Measurements from ENCODE around the gene TMEM213.

The TMEM213 gene

DNA sequence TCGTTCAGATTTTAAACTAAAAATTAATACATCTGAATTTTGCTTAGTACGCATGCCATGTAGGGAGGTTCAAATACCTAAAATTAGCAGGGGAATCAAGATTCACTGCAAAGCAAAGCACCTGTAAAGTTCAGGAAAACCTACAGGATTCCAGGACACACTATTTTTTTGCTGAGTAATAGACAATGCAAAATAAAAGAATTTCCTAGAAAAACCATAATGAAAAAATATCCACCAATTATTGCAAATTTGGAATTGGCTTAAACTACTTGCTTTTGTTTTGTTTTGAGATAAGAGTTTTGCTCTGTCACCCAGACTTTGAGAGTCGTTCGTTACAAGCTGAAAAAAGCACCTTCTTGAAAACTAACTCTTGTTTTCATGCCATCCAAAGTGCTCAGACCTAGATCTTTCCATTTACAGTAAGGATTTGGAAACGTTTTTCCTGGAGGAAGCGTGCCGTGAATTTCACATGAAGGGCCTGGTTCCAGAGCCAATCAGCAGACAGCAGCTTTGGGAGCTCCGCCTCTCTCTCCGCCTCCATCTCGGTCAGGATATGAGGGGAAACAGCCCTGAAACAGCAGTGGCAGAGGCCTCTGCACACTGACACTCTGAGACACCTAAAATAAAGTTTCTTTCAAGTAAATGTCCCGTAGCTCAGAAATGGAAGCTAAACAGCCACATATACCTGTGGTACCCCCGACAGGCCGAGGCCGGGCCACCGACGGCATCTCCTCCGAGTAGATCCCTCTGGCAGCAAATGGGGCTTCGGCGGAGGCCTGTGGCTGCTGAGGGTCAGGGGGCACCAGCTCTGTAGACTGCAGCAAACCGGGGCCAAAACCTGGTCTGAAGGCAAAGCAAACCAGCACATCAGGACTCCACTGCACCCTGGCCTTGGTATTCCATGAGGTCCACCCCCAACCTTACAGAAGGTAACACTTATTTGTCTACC lies 46.1 kb downstream of the TMEM213 start:
- no peak for DNase-seq

DNA sequence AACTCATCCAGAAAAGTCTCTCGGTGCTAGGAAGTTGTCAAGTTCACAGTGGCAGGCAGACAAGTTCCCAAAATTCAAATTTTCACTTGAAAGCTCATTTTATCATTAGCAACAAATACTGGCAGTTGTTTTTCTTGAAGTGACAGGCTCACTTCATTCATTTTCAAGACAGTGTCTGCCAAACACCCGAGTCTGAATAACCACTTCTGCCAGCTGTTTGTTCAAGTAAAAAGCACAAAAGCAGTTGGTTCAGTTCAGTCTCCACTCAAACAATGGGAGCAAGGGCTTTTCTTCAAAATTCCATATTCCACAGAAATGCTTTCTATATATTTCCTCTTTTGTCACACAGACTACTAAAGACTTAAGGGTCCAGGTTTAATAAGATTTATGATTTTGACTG lies 47.9 kb downstream of the TMEM213 start:
- DNase-seq = no peak

DNA sequence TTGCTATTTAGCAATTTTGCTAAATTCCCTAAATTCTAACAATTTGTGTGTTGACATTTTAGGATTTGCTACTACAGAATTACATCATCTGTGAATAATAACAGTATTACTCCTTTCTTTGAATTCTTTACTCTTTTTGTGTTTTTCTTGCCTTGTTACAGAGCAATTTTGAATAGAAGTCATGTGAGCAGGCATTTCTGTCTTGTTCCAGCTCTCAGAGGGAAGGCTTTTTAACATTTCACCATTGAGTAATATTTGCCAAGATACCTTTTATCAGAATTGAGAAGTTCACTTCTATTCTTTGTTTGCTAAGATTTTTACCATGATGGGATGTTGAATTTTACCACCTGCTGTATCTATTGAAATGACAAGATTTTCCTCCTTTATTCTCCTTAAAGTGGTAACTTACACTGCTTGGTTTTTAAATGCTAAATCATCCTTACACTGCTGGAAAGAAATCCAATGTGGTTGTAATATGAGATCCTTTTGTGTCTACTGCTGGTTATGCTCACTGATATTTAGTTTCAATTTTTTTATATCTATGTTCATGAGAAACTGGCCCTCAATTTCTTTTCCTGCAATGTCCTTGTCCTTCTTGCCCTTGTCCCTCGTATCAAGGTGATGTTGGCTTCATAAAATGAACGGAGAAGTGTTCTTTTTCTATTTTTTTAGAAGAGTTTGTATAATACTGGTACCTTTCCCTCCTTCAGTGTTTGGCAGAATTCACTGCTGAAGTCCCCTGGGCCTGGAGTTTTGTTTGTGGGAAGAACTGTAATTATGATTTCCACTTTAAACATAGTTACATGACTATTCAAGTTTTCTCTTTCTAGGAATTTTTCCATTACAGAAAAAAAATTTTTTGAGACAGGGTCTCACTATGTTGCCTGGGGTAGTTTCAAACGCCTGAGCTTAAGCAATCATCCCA lies 50.5 kb downstream of the TMEM213 start:
- DNase-seq = no peak

DNA sequence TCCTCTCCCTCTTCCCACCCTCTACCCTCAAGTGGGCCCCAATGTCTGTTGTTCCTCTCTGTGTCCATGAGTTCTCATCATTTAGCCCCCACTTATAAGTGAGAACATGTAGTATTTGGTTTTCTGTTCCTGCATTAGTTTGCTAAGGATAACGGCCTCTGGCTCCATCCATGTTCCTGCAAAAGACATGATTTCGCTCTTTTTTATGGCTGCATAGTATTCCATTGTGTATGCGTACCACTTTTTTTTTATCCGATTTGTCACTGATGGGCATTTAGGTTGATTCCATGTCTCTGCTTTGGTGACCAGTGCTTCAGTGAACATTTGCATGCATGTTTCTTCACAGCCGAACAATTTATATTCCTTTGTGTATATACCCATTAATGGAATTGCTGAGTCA lies 51.9 kb downstream of the TMEM213 start:
- no peak for DNase-seq

DNA sequence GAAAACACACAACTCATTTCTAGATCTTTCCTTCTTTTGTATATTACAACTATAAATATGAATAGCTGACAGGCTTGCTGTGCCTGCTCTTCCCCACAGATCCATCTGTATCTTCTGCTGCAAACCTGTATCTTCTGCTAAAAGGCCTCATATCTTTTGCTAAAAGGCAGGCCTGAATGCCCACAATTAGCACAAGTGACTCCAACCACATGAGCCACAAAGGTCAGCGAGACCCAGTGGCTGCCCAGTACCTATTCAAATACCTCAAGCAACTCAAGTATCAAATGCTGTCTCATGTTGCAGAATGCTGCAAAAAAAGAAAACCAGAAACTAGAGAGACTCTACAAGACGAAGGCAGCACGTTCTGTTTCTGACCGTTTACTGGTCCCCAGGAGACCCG lies 54.7 kb downstream of the TMEM213 start:
- no peak for DNase-seq

DNA sequence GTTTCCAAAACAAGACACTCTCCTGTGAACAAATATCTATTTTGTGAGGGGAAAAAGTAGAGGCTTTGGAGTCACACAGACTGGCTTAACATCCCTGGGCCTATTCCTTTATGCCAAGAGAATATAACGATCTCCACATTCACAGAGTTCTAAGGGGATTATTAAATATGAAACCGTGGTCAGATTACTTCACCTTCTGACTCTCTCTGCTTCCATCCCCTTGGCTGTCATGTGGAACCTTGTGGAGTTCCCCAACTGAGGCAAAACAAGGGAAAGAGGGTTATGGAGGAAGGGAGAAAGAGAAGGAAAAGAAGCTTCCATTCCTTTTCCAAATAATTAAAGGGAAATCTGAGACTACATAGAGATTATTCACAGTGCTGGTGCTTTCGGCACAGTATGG lies 55.7 kb downstream of the TMEM213 start:
- DNase-seq = no peak

DNA sequence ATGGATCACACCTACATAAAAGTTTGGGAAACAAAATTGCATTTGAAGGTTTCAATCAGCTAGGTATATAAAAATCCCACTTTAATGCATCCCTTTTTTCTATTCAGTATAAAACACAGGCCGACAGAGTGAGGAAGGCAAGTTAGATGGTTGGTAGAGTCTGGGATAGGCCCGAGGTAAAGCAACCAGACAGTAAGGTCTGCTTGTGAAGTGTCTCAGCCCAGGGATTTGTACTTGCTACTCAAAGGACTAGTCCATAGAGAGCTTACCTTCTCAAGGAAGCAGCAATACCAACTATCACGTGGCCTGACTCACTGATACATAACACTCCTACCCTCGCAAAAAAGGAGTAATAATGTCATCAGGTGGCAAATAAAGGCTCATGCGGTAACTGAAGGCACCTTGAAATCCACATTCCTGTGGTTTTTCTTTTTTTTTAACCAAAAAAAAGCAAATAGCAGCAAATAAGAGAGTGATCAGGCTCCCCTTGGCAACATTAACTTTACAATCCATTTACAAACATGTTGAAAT lies 56.4 kb downstream of the TMEM213 start:
- DNase-seq = no peak

DNA sequence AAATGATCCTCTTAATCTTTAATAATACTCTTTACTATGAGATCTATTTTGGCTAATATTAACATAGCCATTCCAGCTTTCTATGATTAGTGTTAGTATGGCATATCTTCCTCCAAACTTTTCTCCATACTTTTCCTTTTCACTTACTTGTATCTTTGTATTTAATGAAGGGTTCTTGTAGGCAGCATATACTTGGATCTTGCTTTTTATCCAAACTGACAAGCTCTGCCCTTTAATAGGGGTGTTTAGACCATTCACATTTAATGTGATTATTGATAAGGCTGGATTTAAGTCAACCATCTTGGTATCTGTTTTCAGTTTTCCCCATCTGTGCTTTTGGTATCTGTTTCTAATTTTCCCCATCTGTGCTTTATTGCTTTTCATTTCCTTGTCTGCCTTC lies 59.9 kb downstream of the TMEM213 start:
- no peak for DNase-seq

DNA sequence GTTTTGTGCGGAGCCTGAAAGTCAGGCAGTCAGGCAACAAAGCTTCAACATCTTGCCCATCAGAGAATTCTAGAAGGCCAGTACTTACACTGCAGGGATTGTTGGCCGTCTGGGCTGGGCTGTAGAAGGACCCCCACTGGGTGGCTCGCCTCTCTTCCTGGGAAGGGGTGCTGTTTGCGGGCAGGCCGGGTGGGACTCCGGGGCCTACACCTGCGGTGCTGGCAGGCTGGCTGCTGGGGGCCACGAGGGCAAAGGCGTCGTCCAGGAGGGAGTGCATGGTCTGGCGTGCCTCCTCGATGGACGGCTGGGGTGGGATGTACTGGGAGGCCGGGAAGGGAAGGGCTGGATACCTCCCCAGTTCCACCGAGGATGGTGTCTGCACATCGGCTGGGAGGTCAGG lies 63.3 kb downstream of the TMEM213 start:
- no peak for DNase-seq

DNA sequence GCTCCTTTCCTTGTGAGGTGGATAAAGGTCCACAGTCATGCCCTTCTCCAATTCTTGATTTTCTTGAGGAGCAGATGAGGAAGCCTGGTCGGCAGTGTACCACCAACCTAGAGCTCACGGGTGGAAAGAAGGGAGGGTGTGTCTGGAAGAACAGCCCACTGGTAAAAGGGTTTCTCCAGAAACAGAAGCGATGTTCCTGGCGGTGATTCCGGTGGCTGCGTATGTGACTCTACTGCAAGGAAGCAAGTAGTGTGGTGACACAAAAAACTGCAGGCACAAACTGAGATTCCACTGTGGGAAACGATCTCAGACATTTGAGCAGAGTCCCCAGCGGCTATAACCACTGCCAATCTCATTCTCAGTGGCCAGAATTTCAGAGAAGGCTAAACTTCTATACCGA lies 66.1 kb downstream of the TMEM213 start:
- no peak for DNase-seq

DNA sequence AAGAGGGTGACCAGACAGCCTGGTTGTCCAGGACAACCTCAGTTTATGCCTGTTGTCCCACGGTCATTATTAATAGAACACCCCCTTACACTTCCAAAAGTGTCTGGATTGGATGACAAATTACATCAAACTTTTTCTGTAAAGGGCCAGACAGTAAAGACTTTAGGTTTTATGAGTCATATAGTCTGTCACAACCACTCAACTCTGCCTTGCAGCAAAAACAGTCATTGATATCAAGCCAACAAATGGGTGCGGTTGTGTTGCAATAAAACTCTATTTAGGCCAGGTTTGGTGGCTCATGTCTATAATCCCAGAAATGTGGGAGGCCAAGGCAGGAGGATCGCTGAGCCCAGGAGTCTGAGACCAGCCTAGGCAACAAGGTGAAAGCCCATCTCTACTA lies 66.9 kb downstream of the TMEM213 start:
- no peak for DNase-seq

DNA sequence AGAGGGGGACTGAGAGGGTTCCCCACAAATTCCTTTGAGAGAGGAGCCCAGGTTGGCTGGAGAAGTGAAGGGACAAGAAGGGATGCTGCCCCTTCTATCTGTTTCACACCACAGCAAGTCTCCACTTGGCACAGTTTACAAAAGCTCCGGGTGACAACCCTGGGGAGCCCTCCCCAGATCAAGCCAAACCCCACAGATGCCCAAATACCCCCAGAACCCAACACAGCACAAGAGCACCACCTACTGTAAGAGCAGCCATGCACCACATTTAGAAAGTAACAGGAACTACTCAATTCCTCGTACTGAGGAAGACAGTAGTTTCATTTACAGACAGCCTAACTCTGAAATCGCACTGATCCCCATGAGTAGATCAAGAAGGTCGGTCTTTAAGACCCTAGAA lies 68.0 kb downstream of the TMEM213 start:
- DNase-seq = no peak

DNA sequence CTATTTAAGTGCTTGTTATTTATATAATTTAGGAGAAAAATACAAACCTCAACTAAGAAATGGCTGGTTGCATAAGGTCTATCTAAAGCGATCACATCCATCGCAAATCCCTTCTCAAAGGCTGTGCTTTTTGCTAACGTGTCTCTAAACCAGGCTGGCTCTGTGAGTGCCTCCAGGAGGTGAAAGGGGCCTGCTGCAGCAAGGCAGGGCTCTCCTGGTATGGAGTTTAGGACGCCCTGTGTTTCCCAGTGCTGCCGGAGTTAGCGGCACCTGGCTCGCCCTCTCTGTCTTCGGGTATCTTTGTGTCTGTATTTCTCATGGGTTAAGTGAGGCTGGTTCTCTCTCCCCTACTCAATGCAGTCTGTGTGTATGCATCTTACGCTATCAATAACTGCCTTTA lies 68.6 kb downstream of the TMEM213 start:
- DNase-seq = no peak

DNA sequence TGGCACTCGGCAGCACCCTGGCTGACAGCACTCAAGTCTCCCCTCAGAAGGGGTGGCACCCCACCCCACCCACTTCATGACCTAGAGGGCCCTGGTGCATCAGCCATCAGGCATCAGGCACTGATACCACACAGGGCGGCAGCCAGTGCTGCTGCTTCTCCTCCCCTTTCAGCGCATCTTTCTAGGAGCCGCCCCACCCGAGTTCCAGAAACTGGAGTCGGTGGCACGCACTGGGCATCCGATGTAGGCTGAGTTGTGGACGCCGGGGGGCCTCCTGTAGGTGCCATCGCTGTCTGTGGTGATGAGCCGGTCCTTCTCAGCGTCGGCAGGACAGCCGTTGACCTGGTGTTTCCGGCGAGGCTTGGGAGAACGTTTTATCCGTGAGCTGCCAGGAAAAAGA lies 70.0 kb downstream of the TMEM213 start:
- no peak for DNase-seq

DNA sequence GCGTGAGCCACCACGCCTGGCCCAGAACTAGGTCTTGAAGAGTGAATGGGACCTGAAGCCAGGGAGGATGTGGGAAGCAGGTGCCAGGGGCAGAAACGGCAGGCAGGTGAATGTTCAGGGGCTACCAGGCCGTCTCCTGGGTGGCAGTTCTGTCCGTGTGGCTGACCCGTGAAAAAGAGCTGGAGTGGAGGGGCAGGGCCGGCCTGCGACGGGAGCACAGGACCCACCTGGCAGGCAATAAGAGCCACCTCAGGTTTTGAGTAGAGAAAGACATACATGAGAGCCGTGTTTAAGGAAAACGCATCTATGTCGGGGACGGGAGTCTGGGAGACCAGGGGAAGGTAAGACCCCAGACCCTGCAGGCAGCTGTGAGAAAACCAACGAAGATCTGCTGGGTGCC lies 70.9 kb downstream of the TMEM213 start:
- DNase-seq = no peak

DNA sequence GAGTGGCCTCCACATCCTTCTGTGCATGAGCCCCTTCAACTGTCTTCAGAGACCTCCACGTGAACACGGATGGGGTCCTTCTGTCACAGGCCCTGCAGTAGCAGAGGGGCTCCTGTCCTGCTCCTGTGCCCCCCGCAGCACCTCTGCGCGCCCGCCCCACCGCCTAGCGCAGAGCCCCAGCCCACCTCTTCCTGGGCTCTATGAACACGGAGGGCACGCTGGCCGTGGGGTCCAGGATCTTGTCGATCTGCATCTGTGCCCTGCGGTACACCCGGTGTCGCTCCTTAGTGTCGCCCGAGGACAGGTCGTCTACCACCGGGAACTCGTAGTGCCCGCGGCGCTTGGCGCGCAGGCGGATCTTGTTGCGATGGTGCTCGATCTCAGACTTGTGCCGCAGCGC lies 71.6 kb downstream of the TMEM213 start:
- no peak for DNase-seq

DNA sequence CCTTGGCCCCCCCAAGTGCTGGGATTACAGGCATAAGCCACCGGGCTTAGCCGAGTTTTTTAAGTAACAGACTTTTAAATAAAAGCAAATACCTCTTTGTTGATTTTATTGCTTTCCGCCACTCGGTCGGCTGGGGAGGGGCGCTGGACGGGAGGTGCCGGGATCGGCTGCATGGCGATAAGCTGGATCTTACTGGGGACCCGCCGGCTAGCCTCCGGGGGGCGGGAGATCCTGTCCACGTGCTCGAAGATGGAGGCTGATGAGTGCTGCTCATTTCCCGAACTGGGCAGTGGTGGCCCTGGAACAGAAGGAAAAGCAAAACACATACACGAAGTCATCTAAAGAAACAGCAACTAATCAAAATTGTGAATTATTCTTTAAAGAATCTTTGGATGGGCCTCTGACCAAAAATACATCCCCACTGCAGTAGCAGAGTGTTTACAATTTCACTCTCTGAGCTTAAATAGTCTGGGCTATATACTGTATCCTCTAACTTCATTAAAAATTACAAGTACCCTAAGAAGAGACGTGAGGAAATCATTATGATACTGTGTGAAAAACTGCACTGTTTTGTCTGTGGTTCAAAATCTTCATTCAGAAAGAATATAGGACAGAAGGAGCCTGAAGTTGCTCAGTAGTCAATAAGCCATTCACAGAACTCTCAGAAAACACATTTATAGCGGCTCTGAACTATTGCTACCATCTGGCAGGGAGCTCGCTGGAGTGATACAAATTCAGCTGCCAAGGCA lies 73.4 kb downstream of the TMEM213 start:
- DNase-seq = no peak

DNA sequence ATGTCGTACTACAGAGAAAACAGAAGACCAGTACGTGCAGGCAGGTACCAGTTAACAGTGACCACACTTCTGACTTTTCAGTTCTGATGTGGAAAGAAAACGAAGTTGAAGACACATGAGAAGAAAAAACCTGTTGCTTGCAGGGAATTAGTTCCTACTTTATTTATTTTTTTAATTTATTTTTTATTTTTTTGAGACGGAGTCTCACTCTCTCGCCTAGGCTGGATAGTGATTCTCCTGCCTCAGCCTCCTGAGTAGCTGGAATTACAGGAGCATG lies 74.0 kb downstream of the TMEM213 start:
- DNase-seq = no peak

DNA sequence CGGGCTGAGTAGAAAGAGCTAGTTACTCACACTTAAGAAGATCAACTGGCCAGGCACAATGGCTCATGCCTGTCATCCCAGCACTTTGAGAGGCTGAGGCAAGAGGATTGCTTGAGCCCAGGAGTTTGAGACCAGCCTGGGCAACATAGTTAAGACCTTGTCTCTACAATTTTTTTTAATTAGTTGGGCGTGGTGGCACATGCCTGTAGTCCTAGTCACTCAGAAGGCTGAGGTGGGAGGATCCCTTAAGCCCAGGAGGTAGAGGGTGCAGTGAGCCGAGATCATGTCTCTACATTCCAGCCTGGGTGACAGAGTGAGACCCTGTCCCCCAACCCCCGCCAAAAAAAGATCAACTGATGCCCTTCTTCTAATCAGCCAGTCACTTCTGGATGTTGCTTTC lies 74.8 kb downstream of the TMEM213 start:
- DNase-seq = no peak

DNA sequence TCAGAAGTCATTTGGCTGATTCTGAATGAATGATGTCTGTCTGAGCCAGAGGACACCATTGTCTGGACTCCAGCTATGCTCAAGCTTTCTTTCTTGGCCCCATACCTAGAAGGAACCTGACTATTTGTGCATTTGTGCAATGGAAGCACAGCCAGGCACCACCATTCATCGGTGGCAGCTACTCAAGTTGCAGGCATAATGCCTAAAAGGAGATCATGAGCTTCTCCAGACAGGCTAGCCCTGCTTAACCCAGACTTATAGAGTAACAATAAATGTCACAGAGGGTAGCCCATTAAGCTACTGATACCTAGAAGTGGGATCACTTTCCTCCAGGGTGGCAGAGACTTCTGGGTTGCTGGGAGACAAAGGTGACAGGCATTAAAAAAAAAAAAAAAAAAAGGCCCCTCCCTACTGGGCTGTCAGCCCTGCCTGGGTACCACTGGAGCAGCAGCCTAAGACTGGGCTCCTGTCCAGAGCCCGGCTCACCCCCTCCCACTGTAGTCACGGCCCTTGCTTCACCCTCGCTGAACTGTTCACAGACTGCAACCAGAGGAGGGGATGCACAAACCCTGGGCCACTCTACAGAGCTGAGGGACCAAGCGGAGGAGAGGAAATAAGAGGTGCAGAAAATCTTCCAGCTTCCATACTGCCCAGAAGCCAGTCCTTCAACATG lies 75.6 kb downstream of the TMEM213 start:
- DNase-seq = no peak

DNA sequence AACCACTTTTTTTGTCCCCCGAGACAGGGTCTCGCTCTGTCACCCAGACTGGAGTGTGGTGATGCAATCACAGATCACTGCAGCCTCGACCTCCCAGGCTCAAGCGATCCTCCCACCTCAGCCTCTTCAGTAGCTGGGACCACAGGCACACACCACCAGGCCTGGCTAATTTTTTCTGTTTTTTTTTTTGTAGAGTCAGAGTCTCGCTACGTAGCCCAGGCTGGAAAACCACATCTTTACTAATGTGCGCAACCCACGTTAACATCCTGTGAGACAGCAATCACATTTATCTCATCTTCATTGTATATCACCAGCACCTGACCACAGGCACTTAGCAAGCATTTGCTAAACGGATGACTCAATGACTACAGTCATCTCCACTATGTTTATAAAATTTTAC lies 78.0 kb downstream of the TMEM213 start:
- no peak for DNase-seq

DNA sequence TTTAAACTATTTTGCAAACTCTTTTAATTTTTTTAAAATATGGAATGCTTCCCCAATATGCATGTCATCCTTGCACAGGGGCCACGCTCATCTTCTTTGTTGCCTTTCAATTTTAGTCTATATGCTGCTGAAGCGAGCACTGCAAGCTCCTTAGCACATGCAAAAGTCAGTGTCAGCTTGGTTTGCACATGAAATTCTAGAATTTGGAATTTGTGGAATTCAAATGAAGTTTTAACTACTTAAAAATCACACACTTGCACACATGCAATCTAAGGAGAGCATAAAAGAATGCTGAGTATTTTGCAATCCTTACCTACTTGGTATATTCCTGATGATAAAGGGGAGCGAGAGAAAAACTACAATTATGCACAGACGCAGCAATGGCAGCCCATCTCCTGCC lies 78.5 kb downstream of the TMEM213 start:
- no peak for DNase-seq

DNA sequence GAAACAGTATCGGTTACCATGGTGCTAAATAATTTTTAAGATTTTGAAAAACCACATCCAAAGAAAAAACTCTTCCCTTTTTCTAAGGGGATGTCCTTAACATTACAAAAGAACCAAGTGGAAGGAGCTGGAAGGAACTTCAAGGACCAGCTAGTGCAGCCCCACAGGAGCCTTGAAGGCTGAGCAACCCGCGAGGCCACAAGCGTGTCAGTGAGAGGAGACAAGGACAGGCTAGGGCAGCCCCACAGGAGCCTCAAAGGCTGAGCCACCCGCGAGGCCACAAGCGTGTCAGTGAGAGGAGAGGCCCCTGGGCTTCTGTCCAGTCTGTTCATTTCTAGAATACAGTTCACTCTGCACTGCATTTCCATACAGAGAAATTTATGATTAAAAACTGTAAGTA lies 80.3 kb downstream of the TMEM213 start:
- DNase-seq = no peak

All from NCI-H510A (cell line).